HG03378 (cell line): Measurements from ENCODE around the gene FAM184B.

Experiments
- ATAC-seq: cut with Tn5 transposase; IDR thresholded peaks from one replicate; pipeline ENCODE4 v1.9.1; 2021; ENCODE audit warnings: mild to moderate bottlenecking, moderate library complexity; ENCODE audit not compliant: unreplicated experiment

The FAM184B gene

DNA sequence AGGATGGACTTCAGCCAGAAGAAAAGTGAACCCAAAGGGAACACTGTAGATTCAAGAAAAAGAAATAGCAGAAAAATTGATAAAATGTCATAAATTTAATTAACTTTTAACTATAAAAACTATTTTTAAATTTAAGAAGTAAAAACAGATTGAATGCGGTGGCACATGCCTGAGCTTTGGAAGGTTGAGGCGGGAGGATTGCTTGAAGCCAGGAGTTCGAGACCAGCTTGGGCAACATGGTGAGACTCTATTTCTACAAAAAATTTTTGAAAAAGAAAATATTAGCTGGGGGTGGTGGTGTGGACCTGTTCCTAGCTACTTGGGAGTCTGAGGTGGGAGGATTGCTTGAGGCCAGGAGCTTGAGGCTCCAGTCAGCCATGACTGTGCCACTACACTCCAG lies 3.0 kb downstream of the FAM184B start:
- no peak for ATAC-seq

DNA sequence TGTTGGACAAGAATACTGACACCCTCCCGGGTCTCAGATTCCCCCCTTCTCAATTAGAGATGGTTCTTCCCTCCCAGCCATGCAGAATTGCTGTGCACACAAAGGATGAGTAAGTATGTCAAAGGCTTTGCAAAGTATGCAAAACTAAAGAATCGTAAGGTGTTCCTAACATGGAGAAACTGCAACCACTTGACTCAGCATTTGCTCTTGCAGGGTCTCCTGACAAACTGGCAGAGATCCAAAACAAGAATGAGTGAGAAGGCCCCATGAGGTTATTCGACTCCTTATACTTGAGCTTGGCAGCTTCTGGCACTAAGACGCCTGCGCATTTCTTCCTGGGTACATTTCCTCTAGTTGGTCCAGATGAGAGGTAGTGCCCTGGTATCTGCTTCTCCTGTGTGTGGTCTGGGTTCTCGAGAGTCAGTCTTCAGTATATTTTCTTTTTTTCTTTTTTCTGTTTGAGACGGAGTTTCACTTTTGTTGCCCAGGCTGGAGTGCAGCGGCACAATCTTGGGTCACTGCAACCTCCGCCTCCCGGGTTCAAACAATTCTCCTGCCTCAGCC lies 8.2 kb downstream of the FAM184B start:
- ATAC-seq = no peak

DNA sequence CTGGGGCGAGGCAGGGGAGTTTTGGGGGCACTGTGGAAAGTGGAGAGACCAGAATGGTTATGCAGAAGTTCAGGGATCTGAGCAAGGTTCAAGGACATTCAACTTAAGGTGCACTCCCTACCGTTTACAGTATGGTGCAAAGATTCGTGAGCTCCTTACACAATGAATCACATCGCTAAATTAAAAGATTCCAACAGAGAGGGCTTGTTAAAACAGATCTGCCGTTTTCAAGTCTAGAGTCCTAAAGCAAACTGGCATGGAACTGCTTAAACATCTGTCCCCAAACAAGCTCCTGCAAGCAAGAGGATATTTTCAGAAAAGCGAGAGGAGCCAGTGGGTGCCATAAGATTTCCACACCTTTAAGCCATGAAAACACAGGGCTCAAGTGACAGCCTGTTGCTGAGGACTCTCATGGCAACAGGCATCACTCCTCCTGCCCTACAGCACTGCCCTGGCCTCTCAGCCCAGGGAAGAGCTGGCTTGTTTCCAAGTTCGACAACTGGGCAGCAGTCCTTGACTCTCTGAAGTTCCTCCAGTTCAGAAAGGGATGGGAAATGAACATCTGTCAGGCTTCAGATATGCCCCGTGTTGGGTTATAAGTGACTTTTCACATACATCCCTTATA lies 10.0 kb downstream of the FAM184B start:
- ATAC-seq = no peak

DNA sequence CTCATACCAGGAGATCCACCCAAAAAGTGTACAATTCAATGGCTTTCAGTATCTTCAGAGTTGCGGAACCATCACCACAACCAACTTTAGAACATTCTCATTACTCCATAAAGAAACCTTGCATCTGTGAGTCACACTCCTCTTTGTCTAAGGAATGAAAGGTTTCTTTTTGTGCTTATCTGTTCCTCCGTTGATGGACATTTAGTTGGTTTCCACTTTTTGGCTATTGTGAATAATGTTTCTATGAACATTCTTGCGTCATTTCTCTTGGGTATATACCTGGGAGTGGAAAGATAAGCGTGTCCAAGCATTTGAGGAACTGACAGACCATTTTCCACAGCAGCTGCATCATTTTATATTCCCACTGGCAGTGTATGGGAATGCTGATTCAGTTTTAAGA lies 10.6 kb downstream of the FAM184B start:
- no peak for ATAC-seq

DNA sequence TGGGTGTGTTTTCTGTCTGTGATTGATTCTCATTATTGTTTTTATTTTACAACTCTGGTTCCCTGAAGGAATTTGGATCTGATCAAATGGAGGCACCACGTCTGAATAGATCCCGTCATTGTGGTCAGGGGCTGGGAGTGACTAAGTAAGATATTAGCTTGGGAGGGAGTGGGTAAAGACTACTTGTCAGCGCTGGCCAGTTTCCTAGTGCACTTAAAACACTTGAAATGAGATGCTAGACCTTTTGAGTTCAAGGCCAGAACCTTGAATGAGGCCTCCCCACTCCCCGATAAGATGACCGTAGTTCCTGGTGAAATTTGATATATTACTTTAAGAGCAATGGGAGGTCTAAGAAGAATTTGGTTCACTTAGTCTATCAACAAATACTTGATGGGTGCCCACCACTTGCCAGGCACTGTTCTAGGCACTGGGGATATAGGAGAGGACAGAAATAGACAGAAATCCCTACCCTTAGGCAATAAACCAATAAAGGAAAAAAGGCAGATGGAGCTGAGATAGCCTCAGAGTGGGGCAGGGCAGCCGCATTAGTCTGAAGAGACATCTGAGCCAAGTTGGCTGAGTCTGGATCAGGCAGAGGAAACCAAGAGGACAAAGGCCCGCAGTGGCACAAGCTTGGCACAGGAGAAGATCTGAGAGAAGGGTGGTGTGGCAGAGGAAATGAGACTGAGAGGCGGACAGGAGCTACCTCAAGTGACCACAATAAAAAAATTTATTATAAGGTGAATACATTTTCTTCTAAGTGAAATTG lies 11.8 kb downstream of the FAM184B start:
- ATAC-seq = no peak

DNA sequence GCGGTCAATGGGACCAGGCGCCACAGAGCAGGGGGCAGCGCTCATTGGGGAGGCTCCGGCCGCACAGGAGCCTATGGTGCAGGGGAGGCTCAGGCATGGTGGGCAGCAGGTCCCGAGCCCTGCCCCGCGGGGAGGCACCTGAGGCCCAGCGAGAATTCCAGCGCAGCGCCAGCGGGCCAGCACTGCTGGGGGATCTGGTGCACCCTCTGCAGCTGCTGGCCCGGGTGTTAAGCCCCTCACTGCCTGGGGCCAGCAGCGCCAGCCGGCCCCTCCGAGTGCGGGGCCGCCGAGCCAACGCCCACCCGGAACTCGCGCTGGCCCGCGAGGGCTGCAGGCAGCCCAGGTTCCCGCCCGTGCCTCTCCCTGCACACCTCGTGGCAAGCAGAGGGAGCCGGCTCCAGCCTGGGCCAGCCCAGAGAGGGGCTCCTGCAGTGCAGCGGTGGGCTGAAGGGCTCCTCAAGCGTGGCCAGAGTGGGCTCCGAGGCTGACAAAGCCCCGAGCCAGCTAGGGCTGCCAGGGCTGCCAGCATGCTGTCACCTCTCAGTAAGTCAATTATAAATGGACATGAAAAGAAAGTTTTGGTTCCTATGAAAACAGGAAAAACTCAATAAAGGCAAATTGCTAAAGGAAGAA lies 14.5 kb downstream of the FAM184B start:
- no peak for ATAC-seq

DNA sequence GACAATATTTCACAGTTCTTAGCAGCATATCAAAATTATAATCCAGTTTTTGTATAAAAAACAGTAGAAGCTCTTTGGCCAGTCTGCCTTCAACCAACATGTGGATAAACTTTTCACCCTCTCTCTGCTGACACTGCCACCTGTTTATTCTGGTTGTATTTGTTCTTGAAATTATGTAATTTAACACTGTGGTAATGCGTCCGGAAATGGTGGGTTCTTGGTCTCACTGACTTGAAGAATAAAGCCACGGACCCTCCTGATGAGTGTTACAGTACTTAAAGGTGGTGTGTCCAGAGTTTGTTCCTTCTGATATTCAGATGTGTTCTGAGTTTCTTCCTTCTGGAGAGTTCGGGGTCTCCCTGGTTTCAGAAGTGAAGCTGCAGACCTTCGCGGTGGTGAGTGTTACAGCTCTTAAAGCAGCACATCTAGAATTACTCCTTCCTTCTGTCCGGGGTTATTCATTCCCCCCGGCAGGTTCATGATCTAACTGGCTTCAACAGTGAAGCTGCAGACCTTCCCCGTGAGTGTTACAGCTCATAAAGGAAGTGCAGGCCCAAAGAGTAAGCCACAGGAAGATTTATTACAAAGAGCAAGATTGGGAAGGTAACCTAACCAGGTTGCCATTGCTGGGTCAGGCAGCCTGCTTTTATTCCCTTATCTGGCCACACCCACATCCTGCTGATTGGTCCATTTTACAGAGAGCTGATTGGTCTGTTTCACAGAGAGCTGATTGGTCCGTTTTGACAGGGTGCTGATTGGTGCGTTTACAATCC lies 15.7 kb downstream of the FAM184B start:
- no peak for ATAC-seq

DNA sequence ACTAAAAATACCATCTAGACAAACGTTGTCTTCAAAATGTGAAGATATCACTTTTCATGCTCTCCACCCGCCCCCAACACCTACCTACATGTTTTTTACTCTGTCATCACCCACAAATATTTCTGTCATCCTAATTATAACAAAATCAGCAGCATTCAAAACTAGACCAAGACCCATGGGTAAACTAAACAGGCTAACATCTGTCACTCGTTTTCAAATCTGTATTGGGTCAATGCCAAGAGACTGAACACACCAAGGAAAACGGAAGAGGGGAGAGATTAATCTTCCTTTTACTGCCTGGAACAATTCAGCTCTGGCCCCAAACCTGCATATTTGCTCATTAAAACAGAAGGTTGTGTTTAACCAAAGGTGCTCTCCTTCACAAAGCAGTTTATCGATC lies 17.5 kb downstream of the FAM184B start:
- ATAC-seq = no peak

DNA sequence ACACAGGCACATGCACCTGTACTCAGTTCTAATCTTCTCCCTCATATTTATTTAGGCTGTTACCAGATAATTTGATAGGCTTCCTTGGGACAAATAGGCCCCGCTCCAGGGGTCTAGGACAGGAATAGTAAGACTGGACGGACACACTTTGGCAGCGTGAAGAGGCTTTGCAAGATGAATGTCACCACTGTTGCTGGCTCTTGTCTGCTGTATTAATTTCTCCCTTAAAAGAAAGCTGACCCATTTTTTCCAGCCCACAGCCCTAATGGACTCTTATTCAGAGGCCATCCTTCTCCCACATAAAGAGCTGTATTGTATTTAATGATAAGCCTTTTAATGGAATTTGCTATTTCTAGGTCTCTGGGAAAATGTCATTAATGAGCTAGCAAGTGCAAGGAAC lies 18.0 kb downstream of the FAM184B start:
- ATAC-seq = no peak

DNA sequence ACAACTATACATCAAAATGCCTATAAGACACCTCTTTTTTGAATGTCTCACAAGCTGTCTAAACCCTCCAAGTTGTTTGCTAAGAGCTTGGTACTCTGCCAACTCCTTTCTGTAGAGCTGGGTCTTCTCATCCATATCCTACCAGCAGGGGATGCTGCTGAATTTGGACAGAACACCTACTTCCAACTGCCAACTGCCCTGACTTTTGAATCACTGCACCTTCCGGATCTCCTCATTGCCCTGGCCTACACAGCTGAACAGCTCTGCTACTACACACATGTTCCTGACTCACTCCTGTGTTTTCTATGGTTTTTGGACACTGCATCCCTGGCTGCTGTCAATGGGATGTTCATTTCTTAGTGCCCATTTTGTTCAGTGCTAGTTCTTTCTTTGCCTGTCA lies 18.7 kb downstream of the FAM184B start:
- no peak for ATAC-seq

DNA sequence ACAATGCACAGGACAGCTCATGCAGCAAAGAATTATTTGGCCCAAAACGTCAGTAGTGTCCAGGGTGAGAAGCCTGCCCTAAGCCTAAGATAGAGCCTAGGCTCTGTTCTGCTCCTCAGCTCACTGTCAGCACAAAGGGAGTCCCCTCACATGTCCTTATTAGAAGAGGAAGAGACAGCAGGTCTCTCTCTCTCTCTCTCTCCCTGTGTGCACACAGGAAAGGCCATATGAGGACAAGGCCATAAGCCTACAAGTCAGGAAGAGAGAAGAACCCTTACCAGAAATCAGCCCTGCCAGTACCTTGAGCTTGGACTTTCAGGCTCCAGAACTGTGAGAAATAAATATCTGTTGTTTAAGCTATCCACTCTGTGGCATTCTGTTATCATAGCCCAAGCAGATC lies 20.4 kb downstream of the FAM184B start:
- ATAC-seq = no peak

DNA sequence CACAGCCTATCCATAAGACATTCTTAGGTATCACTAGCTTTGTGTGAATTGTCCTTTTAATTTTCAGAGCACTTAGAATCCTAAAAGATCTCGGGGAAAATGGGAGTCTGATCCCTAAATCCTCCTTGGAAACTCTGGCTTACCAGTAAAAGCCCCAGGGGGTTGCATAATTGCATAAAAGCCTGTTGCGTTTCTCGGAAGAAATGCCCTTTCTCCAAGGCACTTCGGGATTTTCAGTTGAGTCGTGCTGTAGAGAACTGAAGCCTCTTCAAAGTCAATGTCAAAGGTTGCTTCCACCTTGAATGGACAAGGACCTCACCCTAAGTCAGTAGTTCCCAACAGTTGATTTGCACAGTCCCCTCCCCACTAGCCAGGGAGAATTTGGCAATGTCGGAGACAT lies 20.8 kb downstream of the FAM184B start:
- ATAC-seq = no peak

DNA sequence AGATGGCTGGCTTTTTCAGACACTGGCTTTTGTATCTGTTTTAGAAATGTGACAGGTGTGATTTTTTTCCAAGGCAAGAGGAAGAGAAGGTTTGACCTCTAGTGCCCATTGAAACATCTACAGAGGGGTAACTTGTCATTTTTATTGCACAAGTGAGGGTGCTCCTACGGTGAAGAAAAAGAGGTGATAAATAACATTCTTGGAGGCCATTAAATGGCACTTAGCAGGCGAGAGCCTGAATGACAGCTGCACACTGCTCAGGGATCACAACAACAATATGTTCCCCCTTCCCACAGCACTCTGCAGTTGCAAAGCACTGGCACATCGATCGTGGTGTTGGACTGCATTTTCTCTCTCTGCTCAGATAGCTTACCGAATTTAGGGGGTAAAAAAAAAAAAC lies 22.9 kb downstream of the FAM184B start:
- no peak for ATAC-seq

DNA sequence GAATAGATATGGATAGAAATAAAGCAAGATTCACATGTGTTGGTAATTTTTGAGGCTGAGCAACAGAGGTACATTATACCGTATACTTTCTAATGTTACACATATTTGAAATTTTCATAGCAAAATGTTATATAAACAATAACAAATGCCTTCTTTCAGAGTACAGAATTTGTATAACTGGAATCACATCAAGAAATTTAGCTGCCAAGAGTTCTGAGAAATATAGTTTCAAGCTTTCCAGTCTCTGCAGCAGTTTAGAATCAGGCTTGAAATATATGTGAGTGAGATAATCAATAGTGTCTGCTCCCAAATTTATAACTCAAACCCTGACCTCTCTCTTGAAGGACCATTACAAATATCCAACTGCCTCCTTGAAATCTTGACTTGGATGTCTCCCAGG lies 23.8 kb downstream of the FAM184B start:
- no peak for ATAC-seq

DNA sequence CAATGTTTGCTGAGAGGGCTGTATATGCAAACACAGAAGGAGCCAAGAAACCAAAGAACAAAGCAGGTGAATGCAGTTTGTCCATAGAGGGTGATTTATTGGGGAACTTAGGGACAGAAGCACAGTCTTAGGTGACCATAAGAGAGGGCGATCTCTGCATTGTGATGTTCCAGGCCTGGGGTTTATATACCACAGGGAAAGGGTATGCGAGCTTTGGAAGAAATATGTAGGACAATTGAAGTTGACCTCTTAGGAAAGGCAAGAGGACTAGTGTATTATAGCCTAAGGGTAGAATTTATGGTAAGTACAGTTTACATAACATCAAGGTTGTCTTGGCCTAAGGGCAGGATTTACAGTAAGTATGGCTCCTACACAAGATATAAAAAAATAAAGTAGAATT lies 27.8 kb downstream of the FAM184B start:
- no peak for ATAC-seq

DNA sequence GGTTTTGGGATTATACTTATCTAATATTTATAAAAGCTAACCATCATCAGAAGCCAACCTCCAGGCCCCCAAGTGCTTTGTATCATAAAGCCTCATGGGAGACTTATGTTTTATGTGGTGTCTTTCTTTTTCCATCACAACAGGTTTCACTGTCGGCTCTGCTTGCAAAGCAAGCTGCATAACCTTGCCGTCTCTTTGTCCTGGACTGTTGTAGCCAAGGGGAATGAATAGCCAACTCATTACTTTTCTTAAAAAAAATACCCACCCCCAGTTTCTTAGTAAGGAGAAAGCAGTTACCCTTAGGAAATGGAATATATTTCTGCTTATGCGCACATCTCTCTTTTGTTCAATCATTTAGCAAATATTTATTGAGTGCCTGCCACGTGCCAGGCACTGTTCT lies 40.7 kb downstream of the FAM184B start:
- ATAC-seq = no peak

DNA sequence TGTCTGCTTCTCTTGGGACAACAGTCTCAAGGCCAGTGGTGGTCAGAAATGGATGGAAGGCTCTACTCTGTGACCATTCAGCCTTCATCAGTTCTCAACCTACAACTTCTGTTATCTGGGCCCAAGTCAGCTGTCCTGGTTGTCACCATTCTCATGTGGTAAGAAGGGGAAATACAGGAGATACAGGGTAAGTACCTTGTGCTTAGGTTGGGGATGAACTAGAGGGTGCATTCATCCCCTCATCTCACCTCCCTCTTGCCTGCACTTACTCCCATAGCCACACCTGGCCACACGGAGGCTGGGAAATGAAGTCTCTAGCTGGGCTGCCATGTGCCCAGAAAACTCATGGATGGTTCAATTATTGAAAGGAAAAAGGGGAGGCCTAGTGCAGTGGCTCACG lies 44.9 kb downstream of the FAM184B start:
- no peak for ATAC-seq

DNA sequence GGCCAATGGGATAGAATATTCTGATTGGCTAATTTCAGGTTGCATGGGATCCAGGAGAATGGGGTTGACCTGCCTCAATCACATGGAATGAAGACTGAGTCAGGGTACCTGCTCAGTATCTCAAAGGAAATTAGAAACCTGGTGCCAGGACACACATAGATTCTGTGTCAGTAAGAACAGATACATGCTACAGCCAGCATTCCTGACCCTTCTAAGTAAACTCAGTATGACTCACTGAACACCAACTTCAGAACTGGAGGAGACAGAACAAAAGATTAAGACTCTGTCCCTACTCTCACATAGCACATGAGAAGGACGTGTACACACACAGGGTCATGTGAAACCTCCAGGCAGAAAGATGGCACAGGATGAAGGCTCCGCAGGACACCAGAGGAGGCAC lies 54.5 kb downstream of the FAM184B start:
- ATAC-seq = no peak

DNA sequence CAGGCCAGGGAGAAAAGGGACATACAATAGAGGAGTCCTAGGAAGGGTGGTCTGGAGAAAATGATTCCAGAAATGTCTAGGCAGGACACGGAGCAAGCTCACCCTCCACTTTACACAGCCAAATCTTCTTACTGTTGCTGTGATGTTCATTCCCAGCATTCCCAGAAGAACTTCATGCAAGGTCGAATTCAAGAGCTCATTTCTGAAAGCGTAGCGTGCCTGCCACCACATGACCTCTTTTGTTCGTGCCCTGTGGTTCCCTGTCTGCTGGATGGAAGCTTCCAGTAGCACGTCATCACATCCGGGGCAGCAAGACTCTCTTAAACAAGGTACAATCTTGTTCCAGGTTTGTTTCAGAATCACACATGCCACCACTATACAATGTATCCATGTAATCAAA lies 57.8 kb downstream of the FAM184B start:
- ATAC-seq = no peak

DNA sequence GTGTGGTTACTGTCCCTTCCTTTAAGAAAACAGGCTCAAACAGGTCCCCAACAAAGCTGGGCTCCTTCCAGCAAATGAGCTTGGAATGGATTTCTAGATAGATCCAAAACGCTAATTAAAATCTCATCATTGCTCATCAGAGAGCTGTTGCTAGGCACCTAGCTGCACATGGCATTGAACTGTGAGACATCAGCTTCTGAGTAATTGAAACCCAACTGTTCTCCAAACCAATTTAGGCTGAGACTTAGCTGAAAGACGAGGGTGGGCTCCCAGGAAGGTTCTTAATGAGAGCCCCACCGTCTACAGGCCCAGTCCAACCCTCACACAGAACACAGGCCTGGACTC lies 59.1 kb downstream of the FAM184B start:
- no peak for ATAC-seq
